ENCODE data around the gene SARS1. TPM values are rescaled to one million over a fixed set of nuclear protein-coding genes. Genes with fewer than 3 reads are reported as not detected.

The SARS1 gene
- total RNA-seq, 4 donors from 2014 or later, result 109 to 151 (median 132) TPM

GRCh38 chr1:109253803-109254620 is 40.3 kb downstream of the SARS1 start:
- TF ChIP-seq CTCF (IDR thresholded peaks at IDR 0.05), result no peak
- DNase-seq (ENCODE audit: low spot score) (no peak), ATAC-seq (ENCODE audit: low FRiP score) (no peak)

- ATAC-seq (ENCODE audit: low FRiP score) (no peak), DNase-seq (ENCODE audit: low spot score) (no peak)
- no peak for TF ChIP-seq CTCF (IDR thresholded peaks at IDR 0.05)
Observed at GRCh38 chr1:109254621-109255096, 40.9 kb downstream of the SARS1 start.

- TF ChIP-seq CTCF (IDR thresholded peaks at IDR 0.05), result no peak
Observed at GRCh38 chr1:109255097-109255651, 41.5 kb downstream of the SARS1 start.

GRCh38 chr1:109255678-109256077 is 42.0 kb downstream of the SARS1 start:
- TF ChIP-seq CTCF (IDR thresholded peaks at IDR 0.05), result no peak
- ATAC-seq (ENCODE audit: low FRiP score) (no peak), DNase-seq (ENCODE audit: low spot score) (no peak)

More at GRCh38 chr1:109255097-109255651, 41.5 kb downstream of the SARS1 start:
- ATAC-seq (ENCODE audit: low FRiP score) (no peak), DNase-seq (ENCODE audit: low spot score) (no peak)

- no peak for TF ChIP-seq CTCF (IDR thresholded peaks at IDR 0.05)
- DNase-seq (ENCODE audit: low spot score) (no peak), ATAC-seq (ENCODE audit: low FRiP score) (no peak)
Observed at GRCh38 chr1:109256085-109256484, 42.4 kb downstream of the SARS1 start.

GRCh38 chr1:109256971-109257681 is 43.4 kb downstream of the SARS1 start:
- ATAC-seq (ENCODE audit: low FRiP score) (no peak), DNase-seq (ENCODE audit: low spot score) (no peak)
- TF ChIP-seq CTCF (IDR thresholded peaks at IDR 0.05), result no peak
